Measurements from ENCODE around the gene EME1.
A peak's percentile ranks its signal among the peaks of the same experiment; 100 is the strongest.

The EME1 gene

GRCh38 chr17:50348522-50349242, 24.3 kb upstream of the EME1 start:
- no peak for DNase-seq (ENCODE audit: low spot score)

- DNase-seq (ENCODE audit: low spot score), result no peak
Measured at GRCh38 chr17:50349243-50349600, 23.8 kb upstream of the EME1 start.

- no peak for DNase-seq (ENCODE audit: low spot score)
Measured at GRCh38 chr17:50350733-50351132, 22.3 kb upstream of the EME1 start.

GRCh38 chr17:50352072-50352692, 20.8 kb upstream of the EME1 start:
- DNase-seq (ENCODE audit: low spot score), result no peak

GRCh38 chr17:50352693-50353599, 20.1 kb upstream of the EME1 start:
- DNase-seq (ENCODE audit: low spot score), result no peak

GRCh38 chr17:50353600-50354195, 19.3 kb upstream of the EME1 start:
- DNase-seq (ENCODE audit: low spot score), result no peak

- DNase-seq (ENCODE audit: low spot score), result no peak
Measured at GRCh38 chr17:50354198-50354597, 18.8 kb upstream of the EME1 start.

GRCh38 chr17:50354776-50355175, 18.3 kb upstream of the EME1 start:
- no peak for DNase-seq (ENCODE audit: low spot score)

GRCh38 chr17:50355336-50355700, 17.7 kb upstream of the EME1 start:
- no peak for DNase-seq (ENCODE audit: low spot score)

- DNase-seq (ENCODE audit: low spot score), result no peak
Measured at GRCh38 chr17:50355701-50356341, 17.2 kb upstream of the EME1 start.

GRCh38 chr17:50356418-50356817, 16.6 kb upstream of the EME1 start:
- no peak for DNase-seq (ENCODE audit: low spot score)

GRCh38 chr17:50356892-50357510, 16.0 kb upstream of the EME1 start:
- no peak for DNase-seq (ENCODE audit: low spot score)

- DNase-seq (ENCODE audit: low spot score), result no peak
Measured at GRCh38 chr17:50358177-50358576, 14.9 kb upstream of the EME1 start.

GRCh38 chr17:50359005-50359699, 13.9 kb upstream of the EME1 start:
- DNase-seq (ENCODE audit: low spot score), result no peak

- DNase-seq (ENCODE audit: low spot score), result no peak
Measured at GRCh38 chr17:50359998-50360461, 13.0 kb upstream of the EME1 start.

GRCh38 chr17:50360486-50361115, 12.4 kb upstream of the EME1 start:
- no peak for DNase-seq (ENCODE audit: low spot score)

GRCh38 chr17:50361561-50362480, 11.2 kb upstream of the EME1 start:
- peak; percentile 60 for DNase-seq (ENCODE audit: low spot score)

GRCh38 chr17:50362661-50363060, 10.4 kb upstream of the EME1 start:
- DNase-seq (ENCODE audit: low spot score), result no peak
